Endometrial microvascular endothelial cells (primary cell): ENCODE measurements around the gene NDUFB8. TPM values are rescaled to one million over a fixed set of nuclear protein-coding genes. Genes with fewer than 3 reads are reported as not detected.

ENCODE experiments used
- in situ Hi-C: cut with HindIII; loops from 2 replicates; pipeline ENCODE4 v1.10.0; 2017; ENCODE audit warnings: low sequenced_read_pairs, low pct_unique_long_range_greater_than_20kb; ENCODE audit errors: inconsistent ontology term
- total RNA-seq: library from RNA; depleted of rRNA; stranded (reverse); fragments of >200 nt; gene quantifications from one replicate; pipeline ENCODE4 v1.2.3, GENCODE V29; 2015; ENCODE audit errors: inconsistent ontology term

Gene NDUFB8
- total RNA-seq, 1 donor from 2014 or later: 187 TPM

- in situ Hi-C loops: no loop called here
Observed at GRCh38 chr10:100482834-100483185, 46.9 kb downstream of the NDUFB8 start.

- in situ Hi-C loops: no loop called here
Observed at GRCh38 chr10:100482181-100482833, 47.4 kb downstream of the NDUFB8 start.

DNA sequence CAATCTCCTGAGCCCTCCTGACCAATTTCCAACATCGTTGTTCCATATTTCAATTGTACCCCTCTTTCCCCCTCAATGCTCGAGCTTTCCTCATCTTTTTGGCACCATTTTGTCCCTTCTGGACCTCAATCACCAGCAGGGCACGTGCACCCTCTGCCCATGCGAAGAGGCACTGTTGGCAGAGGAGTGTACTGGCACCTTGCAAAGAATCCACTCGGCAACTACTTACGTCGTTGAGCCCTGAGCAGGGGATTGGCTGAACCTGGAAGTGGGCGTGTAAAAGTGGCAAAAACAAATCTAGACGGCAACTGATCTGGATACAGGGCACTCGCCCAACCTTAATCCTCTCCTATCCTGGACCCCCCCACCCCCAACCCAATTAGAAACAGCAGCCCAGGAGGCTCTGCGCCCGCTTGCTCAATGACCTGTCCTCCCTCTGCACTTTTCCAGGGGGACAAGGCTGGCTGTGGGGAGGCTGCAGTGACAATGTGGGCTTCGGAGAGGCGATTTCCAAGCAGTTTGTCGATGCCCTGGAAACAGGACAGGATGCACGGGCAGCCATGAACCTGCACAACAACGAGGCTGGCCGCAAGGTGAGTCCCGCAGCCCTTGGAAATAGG lies 48.1 kb downstream of the NDUFB8 start:
- in situ Hi-C loops: no loop called here

GRCh38 chr10:100480002-100480401 lies 49.7 kb downstream of the NDUFB8 start:
- in situ Hi-C loops: no loop called here

GRCh38 chr10:100479037-100479436 lies 50.6 kb downstream of the NDUFB8 start:
- in situ Hi-C loops: no loop called here

DNA sequence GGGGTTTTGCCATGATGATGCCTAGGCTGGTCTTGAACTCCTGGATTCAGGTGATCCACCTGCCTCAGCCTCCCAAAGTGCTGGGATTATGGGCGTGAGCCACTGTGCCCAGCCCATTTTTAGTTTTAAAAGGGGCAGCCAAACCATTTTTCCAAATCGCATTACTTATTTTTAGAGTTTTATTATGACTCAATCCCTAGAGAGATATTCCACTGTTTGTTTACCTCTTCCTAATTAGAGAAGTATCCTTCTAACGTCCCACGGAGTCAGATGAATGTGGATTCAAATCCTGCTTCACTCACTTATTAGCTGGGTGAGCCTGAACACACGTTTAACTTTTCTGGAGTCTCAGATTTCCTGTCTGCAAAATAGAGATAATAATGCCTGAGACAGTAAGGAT lies 51.7 kb downstream of the NDUFB8 start:
- in situ Hi-C loops: no loop called here

Other genes starting within 250 kb of the NDUFB8 start
- gene BLOC1S2, start 243.2 kb downstream of the NDUFB8 start, total RNA-seq: 74.7 TPM
- not detected for gene PKD2L1, start 199.6 kb downstream of the NDUFB8 start, total RNA-seq
- gene SCD, start 182.6 kb downstream of the NDUFB8 start, total RNA-seq: 45.1 TPM
- gene WNT8B, start 66.9 kb downstream of the NDUFB8 start, total RNA-seq: not detected
- gene SEC31B, start 10.0 kb downstream of the NDUFB8 start, total RNA-seq: 0.93 TPM
- 5.4 TPM for gene HIF1AN, start 6.1 kb upstream of the NDUFB8 start, total RNA-seq
- not detected for gene PAX2, start 215.7 kb upstream of the NDUFB8 start, total RNA-seq